Measurements from ENCODE around the gene PLCH1.

The PLCH1 gene

DNA sequence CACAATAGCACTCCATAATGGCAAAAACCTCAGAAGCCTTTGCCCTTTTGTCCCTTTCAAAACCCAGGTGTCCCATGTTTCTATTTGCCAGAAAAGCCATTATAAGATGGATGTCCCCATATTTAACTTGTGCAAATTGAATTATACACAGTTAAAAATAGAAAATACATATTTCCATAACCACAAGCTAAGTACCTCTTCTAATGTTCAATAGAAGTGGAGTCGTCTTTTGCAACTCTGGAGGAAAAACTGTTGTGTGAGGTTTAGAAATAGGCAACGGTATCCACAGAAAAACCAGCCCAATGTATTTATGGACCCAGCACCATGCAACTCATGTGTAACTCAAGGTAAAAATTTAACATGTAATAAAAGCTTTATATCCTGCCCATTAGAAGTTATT, 367.8 kb downstream of the PLCH1 start:
- Histone ChIP-seq H3K9me3 (ENCODE audit: insufficient read depth, low read length, severe bottlenecking) (no peaks in the 10 kb centered on the region), H3K4me2 (ENCODE audit: insufficient read depth, low read length) (no peak overlapping the region), H3K4me3 (ENCODE audit: low read depth in 1 of 2, low read length in 2 of 2) (no peak overlapping the region), H3K4me1 (ENCODE audit: insufficient read depth, low read length) (no peaks in the 10 kb centered on the region), H3K79me2 (ENCODE audit: insufficient read depth, low read length) (no peaks in the 10 kb centered on the region), H3K36me3 (ENCODE audit: insufficient read depth, low read length) (no peaks in the 10 kb centered on the region), H3K27ac (ENCODE audit: low read length) (no peak overlapping the region), H3K9ac (ENCODE audit: low read depth, low read length) (no peak overlapping the region), H3K27me3 (ENCODE audit: insufficient read depth, low read length, poor library complexity) (no peaks in the 10 kb centered on the region), H2AFZ (ENCODE audit: low read depth, low read length) (no peak overlapping the region), H4K20me1 (ENCODE audit: insufficient read depth, low read length) (no peaks in the 10 kb centered on the region)
- DNase-seq (no peak), ATAC-seq (ENCODE audit: insufficient read depth, low read depth) (no peak)
- TF ChIP-seq CTCF (IDR thresholded peaks at IDR 0.05; ENCODE audit: borderline replicate concordance, extremely low read depth, low read length, poor library complexity, severe bottlenecking): no peak
- TF ChIP-seq EZH2 (IDR thresholded peaks at IDR 0.05; ENCODE audit: borderline replicate concordance, low read depth, low read length, severe bottlenecking): no peak

DNA sequence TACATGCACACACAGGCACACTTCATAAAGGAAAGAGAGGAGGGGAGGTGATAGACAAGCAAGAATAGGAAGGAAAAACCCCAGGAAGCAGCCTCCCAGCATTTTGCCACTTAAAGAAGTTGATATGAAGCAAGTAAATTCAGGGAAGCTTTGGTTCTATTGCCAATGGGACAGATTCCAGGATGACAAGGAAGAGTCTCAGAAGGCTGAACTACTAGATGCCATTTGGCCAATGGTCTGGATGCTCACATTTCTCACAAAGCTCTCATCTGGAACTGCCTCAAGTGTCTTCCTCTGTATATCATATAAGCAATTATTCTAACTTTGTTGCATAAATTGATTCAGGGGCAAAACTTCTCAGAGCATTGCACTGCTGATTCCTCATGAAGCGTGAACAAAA, 372.6 kb downstream of the PLCH1 start:
- H3K36me3 ChIP-seq (ENCODE audit: insufficient read depth, low read length): no peaks in the 10 kb centered on the region
- no peaks in the 10 kb centered on the region for H3K4me1 ChIP-seq (ENCODE audit: insufficient read depth, low read length)
- ATAC-seq (ENCODE audit: insufficient read depth, low read depth) (no peak), DNase-seq (no peak)
- H3K9ac ChIP-seq (ENCODE audit: low read depth, low read length): no peak overlapping the region
- H3K4me3 ChIP-seq (ENCODE audit: low read depth in 1 of 2, low read length in 2 of 2): no peak overlapping the region
- H3K27ac ChIP-seq (ENCODE audit: low read length): no peak overlapping the region
- H3K9me3 ChIP-seq (ENCODE audit: insufficient read depth, low read length, severe bottlenecking): no peaks in the 10 kb centered on the region
- no peak overlapping the region for H2AFZ ChIP-seq (ENCODE audit: low read depth, low read length)
- no peak overlapping the region for H3K4me2 ChIP-seq (ENCODE audit: insufficient read depth, low read length)
- H4K20me1 ChIP-seq (ENCODE audit: insufficient read depth, low read length): no peaks in the 10 kb centered on the region
- H3K79me2 ChIP-seq (ENCODE audit: insufficient read depth, low read length): no peaks in the 10 kb centered on the region
- H3K27me3 ChIP-seq (ENCODE audit: insufficient read depth, low read length, poor library complexity): no peaks in the 10 kb centered on the region
- TF ChIP-seq CTCF (IDR thresholded peaks at IDR 0.05; ENCODE audit: borderline replicate concordance, extremely low read depth, low read length, poor library complexity, severe bottlenecking): no peak
- no peak for TF ChIP-seq EZH2 (IDR thresholded peaks at IDR 0.05; ENCODE audit: borderline replicate concordance, low read depth, low read length, severe bottlenecking)

DNA sequence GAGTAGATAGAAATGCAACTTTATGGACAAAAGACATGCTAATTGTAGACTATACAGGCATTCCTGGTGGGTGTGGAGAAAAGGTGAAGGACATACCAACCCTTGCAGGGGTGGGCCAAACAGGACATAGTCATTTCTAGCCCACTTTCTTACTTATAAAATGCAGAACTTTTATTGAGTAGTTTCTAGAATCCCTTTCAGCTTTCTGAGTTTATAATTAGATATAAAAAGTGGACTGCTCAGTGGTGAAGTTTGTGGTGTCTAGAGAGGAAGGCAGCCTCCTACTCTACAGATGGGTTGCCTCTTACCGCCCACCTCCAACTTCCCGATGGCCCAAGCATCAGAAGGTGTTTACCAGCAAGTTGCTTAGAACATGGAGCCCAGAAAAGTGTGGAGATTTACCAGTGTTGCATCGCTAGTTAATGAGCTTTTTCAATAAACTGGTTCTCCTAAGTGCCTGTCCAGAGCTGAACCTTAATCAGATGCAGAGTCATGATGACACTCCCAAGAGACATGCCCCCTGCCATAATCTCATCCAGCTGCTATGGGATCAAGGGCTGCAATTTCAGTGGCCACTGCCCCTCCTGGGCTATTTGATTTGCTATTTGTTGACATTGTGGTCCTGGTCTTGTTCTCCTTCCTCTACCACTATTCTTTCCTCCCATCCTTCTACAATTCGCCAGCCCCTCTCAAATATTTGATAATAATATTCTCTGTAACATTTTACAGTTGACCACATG, 373.9 kb downstream of the PLCH1 start:
- no peak overlapping the region for H2AFZ ChIP-seq (ENCODE audit: low read depth, low read length)
- no peak for ATAC-seq (ENCODE audit: insufficient read depth, low read depth)
- no peaks in the 10 kb centered on the region for H3K27me3 ChIP-seq (ENCODE audit: insufficient read depth, low read length, poor library complexity)
- H3K36me3 ChIP-seq (ENCODE audit: insufficient read depth, low read length): no peaks in the 10 kb centered on the region
- no peak overlapping the region for H3K4me2 ChIP-seq (ENCODE audit: insufficient read depth, low read length)
- H4K20me1 ChIP-seq (ENCODE audit: insufficient read depth, low read length): no peaks in the 10 kb centered on the region
- no peaks in the 10 kb centered on the region for H3K79me2 ChIP-seq (ENCODE audit: insufficient read depth, low read length)
- TF ChIP-seq EZH2 (IDR thresholded peaks at IDR 0.05; ENCODE audit: borderline replicate concordance, low read depth, low read length, severe bottlenecking): no peak
- TF ChIP-seq CTCF (IDR thresholded peaks at IDR 0.05; ENCODE audit: borderline replicate concordance, extremely low read depth, low read length, poor library complexity, severe bottlenecking): no peak
- DNase-seq: no peak
- H3K9me3 ChIP-seq (ENCODE audit: insufficient read depth, low read length, severe bottlenecking): no peaks in the 10 kb centered on the region
- H3K9ac ChIP-seq (ENCODE audit: low read depth, low read length): no peak overlapping the region
- H3K27ac ChIP-seq (ENCODE audit: low read length): no peak overlapping the region
- H3K4me1 ChIP-seq (ENCODE audit: insufficient read depth, low read length): no peaks in the 10 kb centered on the region
- H3K4me3 ChIP-seq (ENCODE audit: low read depth in 1 of 2, low read length in 2 of 2): no peak overlapping the region

Measured in DND-41 (cell line).